GM12873 (cell line): ENCODE results near the gene STYXL1.

Experiments
- TF ChIP-seq, protein P1 (sequence below): IDR thresholded peaks from 2 replicates; pipeline ENCODE4 v1.5.1; 2012; ENCODE audit warnings: low read depth, mild to moderate bottlenecking, moderate library complexity, low read length, control low read depth; ENCODE audit not compliant: insufficient read depth; ENCODE audit errors: missing control alignments

Gene STYXL1

DNA sequence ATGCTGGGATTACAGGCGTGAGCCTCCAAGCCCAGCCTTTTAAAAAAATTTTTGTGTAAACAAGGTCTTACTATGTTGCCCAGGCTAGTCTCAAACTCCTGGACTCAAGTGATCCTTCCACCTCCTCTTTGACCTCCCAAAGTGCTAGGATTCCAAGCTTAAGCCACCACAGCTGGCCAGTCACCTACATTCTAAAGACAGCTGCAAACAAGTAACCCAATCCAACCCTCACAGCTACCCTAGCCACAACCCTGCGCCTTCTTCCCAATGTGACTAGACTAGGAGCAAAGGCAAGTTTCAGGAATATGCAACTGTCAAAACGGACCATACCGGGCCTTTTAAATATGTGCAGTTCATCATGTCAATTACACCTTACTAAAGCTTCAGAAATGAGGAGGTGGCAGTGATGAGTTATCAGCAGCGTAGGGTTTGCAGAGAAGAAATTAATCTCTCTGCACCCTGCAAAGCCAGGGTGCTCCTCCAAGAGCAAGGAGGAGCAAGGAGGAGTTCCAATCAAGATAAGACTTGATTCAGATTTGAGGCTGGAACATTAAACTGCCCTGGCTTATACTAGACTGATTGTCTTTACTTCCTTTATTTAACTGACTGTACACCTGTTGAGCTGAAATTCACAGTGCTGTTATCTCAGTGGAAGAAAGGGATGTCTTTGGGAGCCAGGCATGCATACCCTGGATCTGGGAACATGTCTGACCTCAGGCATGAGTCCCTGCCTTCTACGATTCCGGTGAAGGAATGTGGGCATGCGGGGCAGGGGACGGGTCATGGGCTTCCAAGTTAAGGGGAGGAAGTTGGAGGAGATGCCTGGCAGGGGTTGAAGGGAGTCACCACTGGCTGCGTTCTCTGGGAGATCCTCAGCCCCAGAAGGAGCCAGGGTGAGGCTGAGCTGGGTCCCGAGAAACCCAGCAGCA lies 37.9 kb downstream of the STYXL1 start:
- TF ChIP-seq, protein P1, sequence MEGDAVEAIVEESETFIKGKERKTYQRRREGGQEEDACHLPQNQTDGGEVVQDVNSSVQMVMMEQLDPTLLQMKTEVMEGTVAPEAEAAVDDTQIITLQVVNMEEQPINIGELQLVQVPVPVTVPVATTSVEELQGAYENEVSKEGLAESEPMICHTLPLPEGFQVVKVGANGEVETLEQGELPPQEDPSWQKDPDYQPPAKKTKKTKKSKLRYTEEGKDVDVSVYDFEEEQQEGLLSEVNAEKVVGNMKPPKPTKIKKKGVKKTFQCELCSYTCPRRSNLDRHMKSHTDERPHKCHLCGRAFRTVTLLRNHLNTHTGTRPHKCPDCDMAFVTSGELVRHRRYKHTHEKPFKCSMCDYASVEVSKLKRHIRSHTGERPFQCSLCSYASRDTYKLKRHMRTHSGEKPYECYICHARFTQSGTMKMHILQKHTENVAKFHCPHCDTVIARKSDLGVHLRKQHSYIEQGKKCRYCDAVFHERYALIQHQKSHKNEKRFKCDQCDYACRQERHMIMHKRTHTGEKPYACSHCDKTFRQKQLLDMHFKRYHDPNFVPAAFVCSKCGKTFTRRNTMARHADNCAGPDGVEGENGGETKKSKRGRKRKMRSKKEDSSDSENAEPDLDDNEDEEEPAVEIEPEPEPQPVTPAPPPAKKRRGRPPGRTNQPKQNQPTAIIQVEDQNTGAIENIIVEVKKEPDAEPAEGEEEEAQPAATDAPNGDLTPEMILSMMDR = no peak

DNA sequence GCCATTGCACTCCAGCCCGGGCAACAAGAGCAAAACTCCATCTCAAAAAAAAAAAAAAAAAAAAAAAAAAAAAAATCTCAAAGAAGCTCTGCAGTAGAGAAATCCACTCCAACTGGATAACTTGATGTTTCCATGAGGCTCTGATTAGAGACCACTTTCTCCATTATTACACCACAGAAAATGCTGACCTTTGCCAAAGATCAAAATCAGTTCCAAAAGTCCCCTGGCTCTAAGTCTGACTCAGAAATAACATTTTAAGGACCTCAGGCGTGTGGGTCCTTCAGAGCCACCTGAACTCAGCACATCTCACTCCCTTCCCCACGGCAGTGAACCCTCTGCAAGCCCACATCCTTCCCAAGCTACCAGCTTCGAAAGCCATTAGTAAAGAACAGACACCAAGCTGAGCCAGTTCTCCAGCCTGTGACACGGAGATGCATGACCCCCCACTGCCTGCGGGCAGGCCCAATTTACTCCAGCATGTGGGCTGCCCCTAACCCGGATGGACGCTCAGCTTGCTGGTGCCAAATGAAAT lies 39.6 kb downstream of the STYXL1 start:
- TF ChIP-seq, protein P1 = no peak

DNA sequence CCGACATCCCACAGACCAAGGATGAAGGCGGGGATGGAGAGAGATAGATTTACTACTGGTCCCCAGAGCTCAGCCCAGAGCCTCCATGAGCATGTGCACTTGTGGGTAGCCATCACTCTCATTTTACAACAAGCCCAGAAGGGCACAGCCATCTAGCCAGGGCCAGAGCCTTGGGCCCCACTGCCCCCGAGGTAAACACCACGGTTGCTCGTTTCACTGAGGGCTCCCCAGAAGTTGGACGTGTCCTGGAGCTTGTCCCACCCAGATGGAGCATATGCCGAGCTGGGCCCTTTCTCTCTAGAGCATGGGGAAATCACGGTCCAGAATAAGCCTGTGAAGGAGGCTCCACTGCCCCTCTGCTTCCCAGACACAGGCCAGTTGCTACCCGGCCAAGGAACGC lies 44.4 kb downstream of the STYXL1 start:
- TF ChIP-seq, protein P1 = no peak

DNA sequence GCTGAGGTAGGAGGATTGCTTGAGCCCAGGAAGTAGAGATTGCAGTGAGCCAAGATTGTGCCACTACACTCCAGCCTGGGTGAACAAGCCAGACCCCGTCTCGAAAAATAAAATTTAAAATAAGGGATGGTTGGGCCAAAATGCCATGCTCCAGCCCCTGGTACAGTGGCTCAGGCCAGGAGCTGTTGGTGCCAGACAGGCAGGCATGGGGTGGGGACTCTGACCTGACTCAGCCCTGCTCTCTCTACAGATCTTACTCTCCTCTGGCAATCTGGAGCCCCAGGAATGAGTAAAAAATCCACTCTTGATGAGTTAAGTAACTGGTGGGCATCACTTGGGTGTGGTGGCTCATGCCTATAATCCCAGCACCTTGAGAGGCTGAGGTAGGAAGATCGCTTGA lies 45.0 kb downstream of the STYXL1 start:
- TF ChIP-seq, protein P1 = no peak

DNA sequence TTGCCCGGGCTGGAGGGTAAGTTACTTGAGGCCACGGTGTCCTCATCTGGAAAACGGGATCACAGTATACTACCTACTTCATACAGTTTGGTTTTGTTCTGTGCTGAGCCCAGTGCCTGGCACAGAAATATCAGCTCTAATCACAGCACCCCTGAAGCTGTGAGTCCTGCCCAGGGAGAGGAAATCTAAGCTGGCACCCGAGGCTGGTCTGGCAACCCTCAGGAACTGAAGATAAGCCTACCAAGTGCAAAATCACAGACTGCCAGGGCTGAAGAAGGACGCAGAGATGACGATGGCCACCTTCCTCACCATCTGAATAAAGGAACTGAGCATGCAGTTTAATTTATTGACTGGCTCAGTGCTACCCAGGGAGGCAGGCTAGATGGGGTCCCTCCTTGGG lies 45.7 kb downstream of the STYXL1 start:
- TF ChIP-seq, protein P1 = no peak

DNA sequence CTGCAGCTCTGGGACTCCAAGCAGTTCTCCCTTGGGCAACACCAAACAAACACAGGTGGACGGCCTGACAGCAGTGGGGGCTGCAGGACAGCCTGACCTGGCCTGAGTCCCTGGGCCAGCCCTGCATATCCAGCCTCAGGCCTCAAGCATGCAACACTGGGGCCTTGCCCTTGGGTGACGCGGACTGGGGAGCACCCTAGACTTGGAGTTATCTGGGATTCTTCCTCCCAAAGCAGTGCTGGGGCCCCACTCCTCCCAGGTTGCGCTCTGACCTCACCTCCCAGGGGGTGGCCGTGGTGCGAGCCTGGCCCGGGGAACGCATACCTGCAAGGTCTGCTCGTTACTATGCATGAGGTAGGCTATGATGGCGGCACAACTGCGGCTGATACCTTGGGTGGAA lies 47.2 kb downstream of the STYXL1 start:
- TF ChIP-seq, protein P1 = no peak

DNA sequence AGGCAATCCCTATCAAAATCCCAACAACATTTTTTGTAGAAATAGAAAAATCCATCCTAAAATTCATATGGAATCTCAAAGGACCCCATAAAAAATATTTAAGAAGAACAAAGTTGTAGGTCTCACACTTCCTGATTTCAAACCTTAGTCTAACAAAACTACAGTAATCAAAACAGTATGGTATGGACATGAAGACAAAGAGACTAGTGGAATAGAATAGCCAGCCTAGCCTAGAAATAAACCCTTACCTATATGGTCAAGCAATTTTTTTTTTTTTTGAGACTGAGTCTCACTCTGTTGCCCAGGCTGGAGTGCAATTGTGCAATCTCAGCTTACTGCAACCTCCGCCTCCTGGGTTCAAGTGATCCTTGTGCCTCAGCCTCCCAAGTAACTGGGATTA lies 49.8 kb downstream of the STYXL1 start:
- TF ChIP-seq, protein P1 = no peak
